SK-N-SH (cell line): ENCODE results near the gene AGBL1. TPM values are rescaled to one million over a fixed set of nuclear protein-coding genes. Genes with fewer than 3 reads are reported as not detected.

Source experiments
- CTCF ChIA-PET: fragments of 300-600, 350-600 bp; formaldehyde crosslinking; extraction: SDS; loops from one replicate; lab custom pipeline; 2021; lab: Yijun Ruan, JAX
- POLR2A ChIA-PET: fragments of 350-600 bp; sonication (Branson Sonifier 250); formaldehyde crosslinking; extraction: SDS; loops from one replicate; lab custom pipeline; 2020; ENCODE audit warnings: antibody characterized with exemption, inconsistent platforms; lab: Yijun Ruan, JAX
- DNase-seq: peaks from one replicate; pipeline ENCODE4 v3.0.0; 2012
- H2AFZ ChIP-seq: fragments of 200-600 bp; sonication (generic); 2 replicates; pipeline ENCODE4 v1.8.1; 2016; ENCODE audit warnings: antibody characterized with exemption, mild to moderate bottlenecking, low read depth
- H3F3A ChIP-seq: fragments of 200-600 bp; sonication (generic); replicated peaks from 2 replicates; pipeline ENCODE3; 2016; ENCODE audit warnings: antibody characterized with exemption, mild to moderate bottlenecking; ENCODE audit not compliant: insufficient read depth
- H3K27ac ChIP-seq, 2 experiments: fragments of 200-500 bp in 1 of 2; fragments of 200-600 bp in 1 of 2; sonication (Bioruptor generic) in 1 of 2; sonication (generic), shearing (Covaris generic) in 1 of 2; 2 replicates each; pipeline versions ENCODE4 v1.5.1 to v1.6.1; 2014 to 2016; ENCODE audit warnings: low read depth in 2 of 2, inconsistent platforms in 1 of 2, low read length in 1 of 2, mild to moderate bottlenecking in 1 of 2, mixed read lengths in 1 of 2
- H3K27me3 ChIP-seq: fragments of 200-600 bp; sonication (generic), shearing (Covaris generic); 2 replicates; pipeline ENCODE4 v1.6.1; 2016; ENCODE audit warnings: mixed run types; ENCODE audit not compliant: insufficient read depth
- H3K36me3 ChIP-seq, 2 experiments: fragments of 200-500 bp in 1 of 2; fragments of 200-600 bp in 1 of 2; sonication (Bioruptor generic) in 1 of 2; sonication (generic) in 1 of 2; replicated peaks in 1 of 2; 2 replicates each; pipeline versions ENCODE3 to v1.5.1; 2014 to 2016; ENCODE audit warnings: low read length in 1 of 2, mild to moderate bottlenecking in 1 of 2; ENCODE audit not compliant: insufficient read depth in 2 of 2, control insufficient read depth in 1 of 2
- H3K4me1 ChIP-seq, 2 experiments: fragments of 200-500 bp in 1 of 2; fragments of 200-600 bp in 1 of 2; sonication (Bioruptor generic) in 1 of 2; sonication (generic), shearing (Covaris generic) in 1 of 2; 2 replicates each; pipeline versions ENCODE4 v1.5.1 to v1.6.1; 2014 to 2016; ENCODE audit warnings: low read depth in 1 of 2, low read length in 1 of 2, mixed run types in 1 of 2; ENCODE audit not compliant: insufficient read depth in 2 of 2, control insufficient read depth in 1 of 2
- H3K4me2 ChIP-seq: fragments of 200-600 bp; sonication (generic), shearing (Covaris generic); 2 replicates; pipeline ENCODE4 v1.6.1; 2017; ENCODE audit warnings: mixed run types
- H3K4me3 ChIP-seq, 2 experiments: fragments of 200-500 bp in 1 of 2; fragments of 200-600 bp in 1 of 2; sonication (Bioruptor generic) in 1 of 2; sonication (generic), shearing (Covaris generic) in 1 of 2; 2 replicates each; pipeline versions ENCODE4 v1.5.1 to v1.8.1; 2014 to 2016; ENCODE audit warnings: low read depth in 2 of 2, inconsistent platforms in 1 of 2, low read length in 1 of 2, mild to moderate bottlenecking in 1 of 2, mixed read lengths in 1 of 2, moderate library complexity in 1 of 2
- H3K79me2 ChIP-seq: fragments of 200-600 bp; sonication (generic); 2 replicates; pipeline ENCODE4 v1.8.1; 2017; ENCODE audit warnings: mild to moderate bottlenecking; ENCODE audit not compliant: insufficient read depth
- H3K9ac ChIP-seq: fragments of 200-600 bp; sonication (generic); 2 replicates; pipeline ENCODE4 v1.6.1; 2017; ENCODE audit warnings: mixed run types
- H3K9me2 ChIP-seq: fragments of 200-600 bp; sonication (generic); 2 replicates; pipeline ENCODE4 v1.6.1; 2017; ENCODE audit warnings: mixed run types
- H3K9me3 ChIP-seq: fragments of 200-600 bp; sonication (generic); 2 replicates; pipeline ENCODE4 v1.6.1; 2017; ENCODE audit warnings: mixed run types, mild to moderate bottlenecking, moderate library complexity
- H4K20me1 ChIP-seq: fragments of 200-600 bp; sonication (generic); 2 replicates; pipeline ENCODE4 v1.6.1; 2017; ENCODE audit warnings: mild to moderate bottlenecking, mixed run types; ENCODE audit not compliant: insufficient read depth
- ELF1 ChIP-seq: IDR thresholded peaks from 2 replicates; pipeline ENCODE4 v1.4.0; 2012
- EP300 ChIP-seq, 2 experiments: IDR thresholded peaks; 2 replicates each; pipeline versions ENCODE4 v1.4.0 to v1.6.1; 2012; ENCODE audit warnings: borderline replicate concordance in 1 of 2, low read depth in 1 of 2, low read length in 1 of 2
- EZH2phosphoT487 ChIP-seq: fragments of 200-600 bp; sonication (generic); IDR thresholded peaks from 2 replicates; pipeline ENCODE4 v1.6.1; 2017; ENCODE audit warnings: low read depth, mixed run types, mild to moderate bottlenecking, antibody characterized with exemption, moderate library complexity, borderline replicate concordance
- FOXJ3 ChIP-seq: sonication (generic); formaldehyde crosslinking; IDR thresholded peaks from 2 replicates; pipeline ENCODE4 v1.5.1; 2020; ENCODE audit warnings: mild to moderate bottlenecking, missing genetic modification reagents
- FOXM1 ChIP-seq: IDR thresholded peaks from 2 replicates; pipeline ENCODE4 v1.4.0; 2012; ENCODE audit warnings: low read depth, mild to moderate bottlenecking
- GABPA ChIP-seq: IDR thresholded peaks from 2 replicates; pipeline ENCODE4 v1.4.0; 2012; ENCODE audit warnings: low read depth, mild to moderate bottlenecking
- GATA2 ChIP-seq: sonication (generic); formaldehyde crosslinking; IDR thresholded peaks from 2 replicates; pipeline ENCODE4 v1.5.0; 2020; ENCODE audit warnings: mild to moderate bottlenecking, missing genetic modification reagents
- JUND ChIP-seq: IDR thresholded peaks from 2 replicates; pipeline ENCODE4 v1.4.0; 2012
- MEF2A ChIP-seq: IDR thresholded peaks from 2 replicates; pipeline ENCODE4 v1.4.0; 2012; ENCODE audit warnings: low read depth, borderline replicate concordance
- MXI1 ChIP-seq: IDR thresholded peaks from 2 replicates; pipeline ENCODE4 v1.6.1; 2012; ENCODE audit warnings: mild to moderate bottlenecking, low read depth, low read length, improper control_type of control experiment
- NFIC ChIP-seq: IDR thresholded peaks from 2 replicates; pipeline ENCODE4 v1.4.0; 2012; ENCODE audit warnings: borderline replicate concordance
- NRF1 ChIP-seq: IDR thresholded peaks from 2 replicates; pipeline ENCODE4 v1.6.1; 2012; ENCODE audit warnings: low read depth, mild to moderate bottlenecking, low read length
- POLR2AphosphoS5 ChIP-seq: IDR thresholded peaks from 2 replicates; pipeline ENCODE4 v1.6.1; 2012; ENCODE audit warnings: low read depth, low read length
- RCOR1 ChIP-seq: fragments of 150-350 bp; IDR thresholded peaks from 2 replicates; pipeline ENCODE4 v1.6.1; 2017; ENCODE audit warnings: antibody characterized with exemption, low read length
- SIN3A ChIP-seq: IDR thresholded peaks from 2 replicates; pipeline ENCODE4 v1.6.1; 2012; ENCODE audit warnings: low read depth, mild to moderate bottlenecking, low read length, moderate library complexity, borderline replicate concordance
- TAF1 ChIP-seq: IDR thresholded peaks from 2 replicates; pipeline ENCODE4 v1.6.1; 2012; ENCODE audit warnings: low read depth, mild to moderate bottlenecking, low read length, moderate library complexity, borderline replicate concordance
- TCF12 ChIP-seq: IDR thresholded peaks from 2 replicates; pipeline ENCODE4 v1.4.0; 2012
- TEAD4 ChIP-seq: IDR thresholded peaks from 2 replicates; pipeline ENCODE4 v1.4.0; 2012; ENCODE audit warnings: mild to moderate bottlenecking, borderline replicate concordance; ENCODE audit not compliant: insufficient read depth
- ZBTB33 ChIP-seq: IDR thresholded peaks from 2 replicates; pipeline ENCODE4 v1.4.0; 2012; ENCODE audit warnings: low read depth, borderline replicate concordance
- WGBS: methylation state at CpG from one replicate; pipeline ENCODE4 v1.1.6; 2017; ENCODE audit warnings: low lambda C conversion rate; 5-methylcytosine and 5-hydroxymethylcytosine counted together
- polyA plus RNA-seq, 3 experiments: library from polyadenylated mRNA; depleted of rRNA; stranded (reverse); fragments of >200 nt; gene quantifications; 2 replicates each; pipeline ENCODE4 v1.2.3, GENCODE V29; 2012
- TF ChIP-seq, protein P1 (sequence below): fragments of 150-350 bp; IDR thresholded peaks from 2 replicates; pipeline ENCODE4 v1.6.1; 2016; ENCODE audit warnings: mild to moderate bottlenecking, low read depth, low read length
- TF ChIP-seq, protein P2 (sequence below): IDR thresholded peaks from 2 replicates; pipeline ENCODE4; 2012

AGBL1 gene
- polyA plus RNA-seq, 1 of the 3 experiments (the other 2 are of a cell fraction), result not detected

GRCh38 chr15:86300390-86301125, 220.9 kb downstream of the AGBL1 start:
- Histone ChIP-seq H3K36me3 (no peaks in the 10 kb centered on the region), H3F3A (no peaks in the 10 kb centered on the region), H3K4me3 (no peak overlapping the region), H3K79me2 (no peaks in the 10 kb centered on the region), H2AFZ (no peak overlapping the region), H4K20me1 (no peaks in the 10 kb centered on the region), H3K27ac (no peak overlapping the region), H3K4me2 (no peak overlapping the region), H3K9me2 (no peaks in the 10 kb centered on the region), H3K9me3 (no peaks in the 10 kb centered on the region), H3K27me3 (no peaks in the 10 kb centered on the region), H3K4me1 (no peaks in the 10 kb centered on the region)
- POLR2A ChIA-PET, result no interaction called here
- WGBS, result 44% methylated on average over 4 of the region's 4 CpGs
- no peak for DNase-seq
- TF ChIP-seq TEAD4 (no peak), ELF1 (no peak), NFIC (no peak), TAF1 (no peak), JUND (no peak), EP300 (IDR thresholded peaks at IDR 0.05; ENCODE audit: borderline replicate concordance in 1 of 2, low read depth in 1 of 2, low read length in 1 of 2) (no peak), MXI1 (no peak), GATA2 (CRISPR knock-in tag) (no peak), NRF1 (no peak), GABPA (no peak), FOXM1 (no peak), RCOR1 (no peak)
- TF ChIP-seq, protein P1, sequence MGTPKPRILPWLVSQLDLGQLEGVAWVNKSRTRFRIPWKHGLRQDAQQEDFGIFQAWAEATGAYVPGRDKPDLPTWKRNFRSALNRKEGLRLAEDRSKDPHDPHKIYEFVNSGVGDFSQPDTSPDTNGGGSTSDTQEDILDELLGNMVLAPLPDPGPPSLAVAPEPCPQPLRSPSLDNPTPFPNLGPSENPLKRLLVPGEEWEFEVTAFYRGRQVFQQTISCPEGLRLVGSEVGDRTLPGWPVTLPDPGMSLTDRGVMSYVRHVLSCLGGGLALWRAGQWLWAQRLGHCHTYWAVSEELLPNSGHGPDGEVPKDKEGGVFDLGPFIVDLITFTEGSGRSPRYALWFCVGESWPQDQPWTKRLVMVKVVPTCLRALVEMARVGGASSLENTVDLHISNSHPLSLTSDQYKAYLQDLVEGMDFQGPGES, result no peak
- TF ChIP-seq, protein P2, sequence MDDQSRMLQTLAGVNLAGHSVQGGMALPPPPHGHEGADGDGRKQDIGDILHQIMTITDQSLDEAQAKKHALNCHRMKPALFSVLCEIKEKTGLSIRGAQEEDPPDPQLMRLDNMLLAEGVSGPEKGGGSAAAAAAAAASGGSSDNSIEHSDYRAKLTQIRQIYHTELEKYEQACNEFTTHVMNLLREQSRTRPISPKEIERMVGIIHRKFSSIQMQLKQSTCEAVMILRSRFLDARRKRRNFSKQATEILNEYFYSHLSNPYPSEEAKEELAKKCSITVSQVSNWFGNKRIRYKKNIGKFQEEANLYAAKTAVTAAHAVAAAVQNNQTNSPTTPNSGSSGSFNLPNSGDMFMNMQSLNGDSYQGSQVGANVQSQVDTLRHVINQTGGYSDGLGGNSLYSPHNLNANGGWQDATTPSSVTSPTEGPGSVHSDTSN, result no peak
- TF ChIP-seq, all 33 proteins: peak for 0
- CTCF ChIA-PET, result no interaction called here
- no peak overlapping the region for H3K9ac ChIP-seq

DNA sequence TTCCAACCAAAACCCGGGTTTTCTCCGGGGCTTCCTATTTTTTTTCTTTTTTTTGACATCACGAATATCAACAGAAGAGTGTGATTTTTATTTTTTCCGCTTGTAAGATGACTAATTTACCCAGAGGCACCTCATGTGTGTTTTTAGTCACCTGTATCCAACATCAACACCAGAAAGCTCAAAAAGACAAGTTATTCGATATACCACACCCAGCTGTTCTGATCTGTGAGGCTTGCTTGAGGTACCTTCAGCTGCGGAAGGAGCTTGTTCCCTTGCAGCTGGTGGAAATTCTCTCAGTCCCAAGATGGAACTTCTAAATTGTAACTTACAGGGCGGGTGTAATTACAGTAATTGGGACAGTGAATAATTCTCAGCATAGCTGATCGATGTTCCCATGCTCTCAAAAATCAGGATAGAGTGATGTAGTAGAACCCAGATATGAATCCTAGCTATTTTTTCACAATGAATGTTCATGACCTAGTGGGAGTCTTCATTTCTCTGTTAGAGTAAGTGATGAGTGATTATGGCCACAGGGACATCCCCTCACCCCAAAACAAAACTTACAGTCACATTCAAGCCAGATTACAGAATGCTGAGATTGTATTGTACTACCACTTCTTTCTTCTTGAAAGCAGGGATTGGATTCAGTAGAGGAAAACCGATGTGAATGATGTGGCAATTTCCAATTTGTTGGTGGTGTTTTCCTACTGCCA, 232.1 kb downstream of the AGBL1 start:
- Histone ChIP-seq H3F3A (no peaks in the 10 kb centered on the region), H3K9me2 (no peaks in the 10 kb centered on the region), H3K27ac (no peak overlapping the region), H4K20me1 (no peaks in the 10 kb centered on the region), H3K79me2 (no peaks in the 10 kb centered on the region), H3K27me3 (no peaks in the 10 kb centered on the region), H2AFZ (no peak overlapping the region), H3K4me1 (no peaks in the 10 kb centered on the region), H3K4me3 (no peak overlapping the region), H3K9me3 (no peaks in the 10 kb centered on the region), H3K4me2 (no peak overlapping the region), H3K36me3 (no peaks in the 10 kb centered on the region), H3K9ac (no peak overlapping the region)
- ChIA-PET CTCF (interaction anchor here (0.8 kb wide), 1 partner anchor 197 kb away, joined by 3 read pairs; no protein-coding TSS in a partner anchor), POLR2A (no interaction called here)
- DNase-seq, result no peak
- WGBS, result 22% methylated on average over 9 of the region's 9 CpGs
- no peak for TF ChIP-seq RCOR1
- TF ChIP-seq ZBTB33, result no peak
- TF ChIP-seq, protein P2, result no peak
- no peak for TF ChIP-seq TCF12
- TF ChIP-seq TAF1, result no peak
- TF ChIP-seq EZH2phosphoT487, result no peak
- no peak for TF ChIP-seq MEF2A
- no peak for TF ChIP-seq FOXJ3
- TF ChIP-seq POLR2AphosphoS5, result no peak
- TF ChIP-seq, protein P1, result no peak
- no peak for TF ChIP-seq SIN3A
- TF ChIP-seq GABPA, result no peak
